HG03575 (cell line): ENCODE results near the gene MIGA1.
"Not testable (repeated sequence)": the region's sequence is repeated elsewhere in the genome, so short reads cannot be mapped to it uniquely, and the experiment has no call there.

Experiments used
- ATAC-seq: cut with Tn5 transposase; IDR thresholded peaks from one replicate; pipeline ENCODE4 v1.9.1; 2021; ENCODE audit not compliant: unreplicated experiment, insufficient number of reproducible peaks, low FRiP score; ENCODE audit errors: extremely low read depth

MIGA1 gene, protein sequence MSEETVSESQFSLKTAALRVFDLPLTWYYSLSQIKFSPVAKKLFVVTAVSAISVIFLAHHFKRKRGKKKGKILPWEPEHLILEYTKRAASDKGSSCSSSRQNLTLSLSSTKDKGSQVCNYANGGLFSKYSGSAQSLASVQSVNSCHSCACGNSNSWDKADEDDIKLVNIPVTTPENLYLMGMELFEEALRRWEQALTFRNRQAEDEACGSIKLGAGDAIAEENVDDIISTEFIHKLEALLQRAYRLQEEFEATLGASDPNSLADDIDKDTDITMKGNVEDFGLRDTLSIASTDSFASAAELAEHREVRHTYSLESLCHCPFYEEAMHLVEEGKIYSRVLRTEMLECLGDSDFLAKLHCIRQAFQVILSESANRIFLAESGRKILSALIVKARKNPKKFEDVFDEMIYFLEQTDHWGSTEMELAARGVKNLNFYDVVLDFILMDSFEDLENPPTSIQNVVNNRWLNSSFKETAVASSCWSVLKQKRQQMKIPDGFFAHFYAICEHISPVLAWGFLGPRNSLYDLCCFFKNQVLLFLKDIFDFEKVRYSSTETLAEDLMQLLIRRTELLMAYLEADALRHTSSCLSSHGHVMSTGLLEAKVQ

GRCh38 chr1:77779529-77780281 lies at the start of gene MIGA1:
Gene MIGA1, plus strand, starts transcription at chr1:77779649. Its CDS starts 3,604 bp downstream, at chr1:77783253.
- peak; percentile 85 for ATAC-seq

DNA sequence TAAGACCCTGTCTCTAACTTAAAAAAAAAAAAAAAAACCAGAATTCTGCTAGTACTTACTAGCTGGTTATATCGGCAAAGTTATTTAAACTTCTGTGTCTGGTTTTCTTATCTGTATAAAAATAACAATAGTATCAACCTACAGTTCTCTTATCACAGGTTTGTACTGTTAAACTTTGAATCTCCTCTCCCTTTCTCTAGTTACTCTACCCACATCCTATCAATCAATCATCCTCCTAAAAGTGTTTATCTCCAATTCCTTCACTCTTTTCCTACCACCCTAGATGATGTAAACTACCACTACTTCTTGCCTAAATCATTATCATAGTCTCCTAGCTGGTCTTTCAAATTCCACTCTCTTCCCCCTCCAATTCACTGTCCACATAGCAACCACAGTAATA lies 47.4 kb upstream of the MIGA1 start:
- ATAC-seq: no peak

DNA sequence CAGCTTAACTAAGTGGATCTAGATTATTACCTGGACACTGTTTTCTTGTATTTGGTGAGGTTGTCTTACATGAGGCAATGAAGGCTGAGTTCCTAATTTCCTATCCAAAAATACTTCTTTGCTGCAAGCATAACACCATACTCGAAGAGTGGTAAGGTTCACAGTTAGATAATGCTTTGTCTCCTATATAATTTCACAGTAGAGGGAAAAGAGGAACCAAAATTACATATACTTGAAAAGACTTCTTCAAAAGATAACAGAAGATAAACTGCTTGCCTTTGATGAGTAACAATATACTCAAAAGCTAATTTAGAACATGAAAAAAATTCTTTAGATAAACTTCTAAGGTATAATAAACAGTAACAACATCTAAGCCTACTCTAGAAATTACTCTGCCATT lies 40.2 kb upstream of the MIGA1 start:
- ATAC-seq: no peak

DNA sequence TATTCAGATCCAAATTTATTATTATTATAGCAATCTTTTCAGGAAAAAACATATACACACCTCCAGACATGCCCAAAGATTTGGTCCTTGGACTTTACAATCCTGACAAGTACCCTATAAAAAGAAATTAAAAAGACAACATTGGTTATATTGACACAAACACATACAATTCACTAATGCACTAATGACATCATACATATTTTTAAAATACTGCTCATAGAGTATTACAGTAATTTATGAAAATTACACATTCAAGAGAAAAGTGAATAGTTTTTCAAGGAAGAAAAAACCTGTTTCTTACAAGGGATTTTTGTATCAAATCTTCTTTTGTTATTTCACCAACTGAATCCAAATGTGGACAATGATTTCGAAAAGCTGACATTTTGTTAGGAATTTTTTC lies 38.1 kb upstream of the MIGA1 start:
- ATAC-seq: no peak

DNA sequence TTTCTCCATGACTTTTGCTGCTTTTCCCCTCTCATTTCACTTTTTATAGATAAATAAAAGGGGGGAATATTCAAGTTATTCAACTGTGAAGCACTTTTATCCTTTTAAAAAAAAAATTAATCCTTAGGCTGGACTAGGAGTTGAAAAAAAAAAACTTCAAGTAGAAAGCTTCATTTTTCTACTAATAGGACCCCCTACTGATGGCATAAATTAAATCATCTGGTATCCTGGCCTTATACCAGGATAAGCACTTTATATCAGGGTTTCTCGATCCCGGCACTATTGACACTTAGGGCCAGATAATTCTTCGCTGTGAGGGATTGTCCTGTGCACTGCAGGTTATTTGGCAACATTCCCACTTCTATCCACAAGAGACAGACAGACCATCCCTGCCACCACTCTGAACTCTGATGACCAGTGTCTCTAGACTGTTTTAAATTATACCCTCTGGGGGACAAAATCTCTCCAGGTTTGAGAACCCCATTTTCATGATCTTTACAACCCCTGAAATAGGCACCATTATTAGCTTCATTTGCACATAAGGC lies 37.4 kb upstream of the MIGA1 start:
- no peak for ATAC-seq

DNA sequence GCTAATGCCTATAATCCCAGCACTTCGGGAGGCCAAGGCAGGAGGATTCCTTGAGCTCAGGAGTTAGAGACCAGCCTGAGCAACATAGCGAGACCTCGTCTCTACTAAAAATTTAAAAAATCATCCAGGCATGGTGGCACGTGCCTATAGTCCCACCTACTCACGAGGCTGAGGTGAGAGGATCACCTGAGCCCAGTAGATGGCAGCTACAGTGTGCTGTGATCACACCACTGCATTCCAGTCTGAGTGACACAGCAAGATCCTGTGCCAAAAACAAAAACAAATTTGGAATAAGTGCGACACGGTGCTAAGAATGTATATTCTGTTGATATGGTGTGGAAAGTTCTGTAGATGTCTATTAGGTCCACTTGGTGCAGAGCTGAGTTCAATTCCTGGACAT lies 34.9 kb upstream of the MIGA1 start:
- ATAC-seq: no peak

- ATAC-seq: not testable (repeated sequence)
Measured at GRCh38 chr1:77749489-77749888, 30.0 kb upstream of the MIGA1 start.

DNA sequence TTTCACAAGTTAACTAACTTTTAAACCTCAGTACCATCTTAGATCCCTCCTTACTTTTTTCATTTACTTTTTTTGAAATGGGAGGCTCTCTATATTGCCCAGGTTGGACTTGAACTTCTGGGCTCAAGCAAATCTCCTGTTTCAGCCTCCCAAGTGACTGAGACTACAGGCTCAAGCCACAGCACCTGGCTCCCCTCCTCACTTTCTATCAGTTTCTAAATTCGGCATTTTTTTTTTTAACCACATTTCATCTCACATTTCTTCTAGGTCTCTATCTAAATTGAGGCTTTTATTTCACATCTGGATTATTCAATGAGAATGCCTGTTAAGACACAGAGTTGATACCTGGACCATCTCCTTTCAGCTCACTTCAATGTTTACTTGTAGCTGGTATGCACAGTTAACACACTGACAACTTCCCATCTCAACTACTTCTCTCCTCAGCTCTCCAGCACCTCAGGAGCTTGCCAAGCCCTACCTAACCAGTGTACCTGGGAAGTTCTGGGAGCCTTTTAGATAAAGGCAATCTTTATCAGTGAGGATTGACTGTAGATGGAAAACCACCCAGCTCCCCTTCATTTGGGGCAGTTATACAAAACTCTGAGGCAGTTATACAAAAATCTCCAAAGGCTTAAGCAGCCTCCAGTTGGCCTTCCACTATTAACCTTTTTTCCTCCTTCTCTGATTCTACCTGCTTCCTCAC lies 23.2 kb upstream of the MIGA1 start:
- ATAC-seq: no peak

DNA sequence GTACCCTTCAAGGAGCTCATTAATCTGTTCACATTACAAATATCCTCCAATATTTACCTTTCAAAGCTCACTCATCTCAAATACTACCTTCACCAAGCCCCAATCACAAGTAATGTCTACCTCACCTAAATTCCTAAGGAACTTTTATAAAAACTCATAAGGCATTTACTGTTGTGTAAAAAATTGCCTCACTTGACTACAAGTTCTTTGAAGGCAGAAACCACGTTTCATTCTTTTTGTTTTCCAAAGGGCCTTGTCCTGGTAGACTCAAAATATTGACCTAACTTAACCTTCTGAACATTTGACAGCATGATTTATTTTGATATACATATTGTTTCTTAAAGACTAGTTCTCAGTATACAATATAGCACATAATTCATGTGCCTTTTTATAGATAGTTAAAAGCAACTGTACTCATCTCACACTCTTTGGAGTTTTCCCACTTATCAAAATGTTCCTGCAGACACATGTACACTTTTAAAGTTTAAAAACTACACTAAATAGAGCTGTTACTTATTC lies 22.3 kb upstream of the MIGA1 start:
- ATAC-seq: no peak

GRCh38 chr1:77757603-77758002 lies 21.8 kb upstream of the MIGA1 start:
- no peak for ATAC-seq

GRCh38 chr1:77759071-77760028 lies 20.1 kb upstream of the MIGA1 start, which contains the start of gene USP33:
Gene USP33, minus strand, starts transcription at chr1:77759852. Its CDS starts 18,155 bp downstream, at chr1:77741697.
- peak; percentile 81 for ATAC-seq

- ATAC-seq: no peak
Measured at GRCh38 chr1:77762072-77762476, 17.4 kb upstream of the MIGA1 start.

DNA sequence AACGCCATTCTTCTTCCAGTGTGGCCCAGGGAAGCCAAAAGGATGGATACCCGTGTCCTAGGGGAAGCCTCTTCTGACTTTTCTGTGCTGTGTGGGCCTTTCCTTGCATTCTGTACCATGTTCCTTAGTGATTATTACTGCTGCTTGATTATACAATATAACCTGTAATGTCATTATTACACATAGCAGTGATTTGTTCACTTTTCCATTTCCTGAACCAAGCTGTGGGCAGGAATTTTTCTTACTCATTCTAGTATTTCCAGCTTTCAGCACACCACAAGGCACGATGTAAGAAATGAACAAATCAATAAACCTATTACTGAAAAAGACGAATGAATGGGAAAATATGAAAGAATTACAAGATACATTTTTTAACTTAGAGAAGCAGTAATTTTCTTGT lies 11.4 kb upstream of the MIGA1 start:
- no peak for ATAC-seq

DNA sequence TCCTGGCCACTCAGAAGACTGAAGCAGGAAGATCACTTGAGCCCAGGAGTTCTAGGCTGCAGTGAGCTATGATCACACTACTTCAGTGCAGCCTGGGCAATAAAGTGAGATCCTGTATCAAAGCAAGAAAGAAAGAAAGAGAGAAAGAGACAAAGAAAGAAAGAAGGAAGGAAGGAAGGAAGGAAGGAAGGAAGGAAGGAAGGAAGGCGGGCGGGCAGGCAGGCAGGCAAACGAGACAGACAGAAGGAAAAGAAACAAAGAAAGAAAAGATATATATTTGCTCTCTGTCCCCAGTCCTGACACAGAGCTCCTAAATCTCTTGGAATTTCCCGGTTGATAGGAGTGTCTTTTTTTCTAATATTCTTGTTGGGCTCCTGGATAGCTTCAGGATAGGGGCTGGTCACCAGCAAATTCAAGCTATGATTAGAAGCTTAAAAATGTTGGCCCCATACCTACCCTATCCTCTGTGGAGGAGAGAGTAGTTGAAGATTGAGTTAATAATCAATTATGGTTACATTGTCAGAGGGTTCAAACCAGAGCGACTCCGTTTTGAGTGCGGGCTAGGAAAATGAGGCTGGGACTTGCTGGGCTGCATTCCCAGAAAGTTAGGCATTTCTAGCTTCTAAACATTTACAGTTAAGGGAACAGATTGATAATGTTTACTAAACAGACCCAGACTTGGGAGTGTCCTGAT lies 3.3 kb upstream of the MIGA1 start:
- ATAC-seq: no peak

DNA sequence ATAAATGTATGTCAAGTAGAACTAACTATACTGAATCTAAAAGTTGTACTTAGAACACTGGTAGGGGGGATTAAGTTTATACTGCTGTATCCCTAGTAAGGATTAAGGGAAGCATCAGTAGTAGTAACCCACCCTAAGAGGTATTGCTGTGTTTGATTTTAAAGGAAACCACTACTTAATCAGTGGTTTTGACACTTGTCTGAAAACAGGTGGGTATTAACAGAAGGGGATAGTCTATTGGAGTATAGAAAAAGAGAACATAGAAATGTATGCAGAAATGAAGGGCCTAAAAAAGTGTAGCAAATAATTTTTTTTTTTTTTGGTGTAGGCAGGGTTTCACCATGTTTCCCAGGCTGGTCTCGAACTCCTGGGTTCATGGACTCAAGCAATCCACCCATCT lies 2.2 kb downstream of the MIGA1 start:
- no peak for ATAC-seq

DNA sequence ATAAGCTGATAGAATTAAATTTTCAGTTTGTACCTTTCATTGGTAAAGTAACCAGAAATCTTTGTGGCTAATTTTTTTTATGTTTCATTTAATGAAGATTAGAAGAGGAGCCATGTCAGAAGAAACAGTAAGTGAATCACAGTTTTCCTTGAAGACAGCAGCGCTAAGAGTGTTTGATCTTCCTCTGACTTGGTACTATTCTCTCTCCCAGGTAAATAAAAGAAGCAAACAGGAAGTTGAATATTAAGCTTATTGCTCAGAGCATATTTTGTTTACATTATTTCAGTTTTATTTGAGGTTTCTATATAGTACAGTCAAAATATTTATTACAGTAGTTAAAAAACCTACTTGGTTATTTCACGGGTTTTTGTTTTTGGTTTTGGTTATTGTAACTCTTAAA lies 3.7 kb downstream of the MIGA1 start:
- ATAC-seq: no peak

GRCh38 chr1:77786093-77786741 lies 6.8 kb downstream of the MIGA1 start:
- ATAC-seq: not testable (repeated sequence)
